GM18873 (cell line): ENCODE results near the gene SEC11A.
"Not testable (repeated sequence)": the region's sequence is repeated elsewhere in the genome, so short reads cannot be mapped to it uniquely, and the experiment has no call there.

Experiments used
- ATAC-seq: cut with Tn5 transposase; IDR thresholded peaks from one replicate; pipeline ENCODE4 v1.9.1; 2021; ENCODE audit warnings: mild to moderate bottlenecking, moderate library complexity, moderate number of reproducible peaks; ENCODE audit not compliant: unreplicated experiment, low FRiP score

The SEC11A gene

DNA sequence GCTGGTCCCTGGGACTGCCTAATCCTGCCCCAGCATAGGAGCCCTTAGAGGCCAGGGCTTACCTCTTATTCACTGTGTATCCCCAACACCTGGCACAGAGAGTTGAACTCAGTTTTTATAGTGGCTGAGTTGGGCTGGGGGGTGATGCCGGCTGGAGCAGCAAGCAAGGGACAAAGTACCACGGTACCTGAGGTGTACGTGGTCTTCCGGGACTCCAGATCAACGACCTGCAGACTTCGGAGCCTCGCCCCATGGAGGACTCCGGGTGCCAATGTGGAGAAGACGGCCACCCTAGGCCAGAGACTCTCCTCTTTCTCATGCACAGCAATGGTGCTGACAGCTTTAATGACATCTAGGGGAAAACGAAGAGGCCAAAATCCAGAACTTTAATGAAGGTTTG, 69.9 kb downstream of the SEC11A start:
- no peak for ATAC-seq

DNA sequence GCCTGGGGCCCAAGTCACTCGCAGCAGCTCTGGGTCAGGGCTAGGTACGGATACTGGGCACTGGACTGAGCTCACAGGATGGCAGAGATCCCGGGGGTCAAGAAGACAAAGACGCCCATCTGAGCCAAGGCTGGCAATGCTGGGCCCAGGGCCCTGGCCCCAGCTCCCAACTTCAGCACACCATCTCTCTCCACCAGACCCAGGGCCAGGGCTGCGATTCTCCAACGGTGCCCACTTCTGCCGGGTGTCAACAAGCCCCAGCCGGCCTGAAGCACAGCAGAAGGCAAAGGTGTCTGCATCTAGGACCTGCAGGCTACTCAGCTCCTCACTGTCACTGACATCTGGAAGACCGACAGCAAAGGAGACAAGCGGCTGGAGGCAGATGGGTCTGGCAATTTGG, 70.4 kb downstream of the SEC11A start:
- no peak for ATAC-seq

- ATAC-seq, result no peak
These were observed 72.1 kb downstream of the SEC11A start for GRCh38 chr15:84643838-84644237.

DNA sequence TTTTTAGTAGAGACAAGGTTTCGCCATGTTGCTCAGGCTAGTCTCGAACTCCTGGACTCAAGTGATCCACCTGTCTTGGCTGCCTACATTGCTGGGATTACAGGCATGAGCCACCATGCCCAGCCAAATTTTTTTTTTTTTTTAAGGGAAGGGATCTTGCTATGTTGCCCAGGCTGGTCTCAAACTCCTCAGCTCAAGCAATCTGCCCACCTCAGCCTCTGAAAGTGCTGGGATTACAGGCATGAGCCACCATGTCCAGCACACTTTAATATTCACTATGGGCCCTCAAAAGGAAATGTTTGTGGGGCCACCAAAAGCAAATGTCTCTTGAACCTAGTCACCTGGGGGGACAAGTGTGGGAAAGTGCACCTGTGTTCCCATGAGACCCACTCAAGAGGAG, 73.3 kb downstream of the SEC11A start:
- not testable (repeated sequence) for ATAC-seq

DNA sequence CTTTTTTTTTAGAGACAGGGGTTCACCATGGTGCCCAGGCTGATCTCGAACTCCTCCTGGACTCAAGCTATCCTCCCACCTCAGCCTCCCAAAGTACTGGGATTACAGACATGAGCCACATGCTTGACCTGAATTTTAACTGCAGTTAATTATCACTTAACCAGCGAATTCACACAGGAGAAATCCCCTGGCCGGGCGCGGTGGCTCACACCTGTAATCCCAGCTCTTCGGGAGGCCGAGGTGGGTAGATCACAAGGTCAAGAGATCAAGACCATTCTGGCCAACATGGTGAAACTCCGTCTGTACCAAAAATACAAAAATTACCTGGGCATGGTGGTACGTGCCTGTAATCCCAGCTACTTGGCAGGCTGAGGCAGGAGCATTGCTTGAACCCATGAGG, 74.1 kb downstream of the SEC11A start:
- ATAC-seq, result not testable (repeated sequence)

DNA sequence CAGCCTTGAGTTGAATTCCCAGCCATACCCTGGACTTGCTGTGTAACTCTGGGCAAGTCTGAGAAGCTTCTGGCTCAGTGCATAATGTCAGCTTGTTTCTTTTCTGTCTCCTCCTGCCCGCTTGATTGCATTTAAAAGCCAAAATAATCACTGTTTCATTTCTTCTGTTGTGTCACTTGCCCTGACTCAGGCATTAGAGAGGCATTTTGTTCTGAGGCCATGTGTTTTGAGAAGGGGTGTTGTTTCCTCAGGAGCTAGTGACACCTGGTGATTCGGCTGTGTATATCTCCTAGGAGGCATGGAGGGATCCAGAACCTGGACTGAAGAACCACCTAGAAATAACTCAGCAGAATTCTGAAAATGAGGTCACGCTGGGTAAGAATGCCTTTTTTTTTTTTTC, 77.8 kb downstream of the SEC11A start:
- ATAC-seq, result no peak

DNA sequence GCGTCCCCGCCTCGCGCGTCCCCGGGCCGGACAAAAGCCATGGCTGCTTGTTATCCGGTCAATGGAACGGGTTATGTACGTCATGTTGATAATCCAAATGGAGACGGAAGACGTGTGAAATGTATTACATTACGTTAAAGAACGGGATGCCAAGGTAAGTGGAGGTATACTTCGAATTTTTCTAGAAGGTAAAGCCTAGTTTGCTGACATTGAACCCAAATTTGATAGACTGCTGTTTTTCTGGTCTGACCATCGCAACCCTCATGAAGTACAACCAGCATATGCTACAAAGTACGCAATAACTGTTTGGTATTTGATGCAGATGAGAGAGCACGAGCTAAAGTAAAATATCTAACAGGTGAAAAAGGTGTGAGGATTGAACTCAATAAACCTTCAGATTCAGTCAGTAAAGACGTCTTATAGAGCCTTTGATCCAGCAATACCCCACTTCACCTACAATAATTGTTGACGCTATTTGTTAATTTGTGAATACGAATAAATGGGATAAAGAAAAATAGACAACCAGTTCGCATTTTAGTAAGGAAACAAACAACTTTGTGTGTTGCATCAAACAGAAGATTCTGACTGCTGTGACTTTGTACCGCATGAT, 81.6 kb downstream of the SEC11A start:
- no peak for ATAC-seq

DNA sequence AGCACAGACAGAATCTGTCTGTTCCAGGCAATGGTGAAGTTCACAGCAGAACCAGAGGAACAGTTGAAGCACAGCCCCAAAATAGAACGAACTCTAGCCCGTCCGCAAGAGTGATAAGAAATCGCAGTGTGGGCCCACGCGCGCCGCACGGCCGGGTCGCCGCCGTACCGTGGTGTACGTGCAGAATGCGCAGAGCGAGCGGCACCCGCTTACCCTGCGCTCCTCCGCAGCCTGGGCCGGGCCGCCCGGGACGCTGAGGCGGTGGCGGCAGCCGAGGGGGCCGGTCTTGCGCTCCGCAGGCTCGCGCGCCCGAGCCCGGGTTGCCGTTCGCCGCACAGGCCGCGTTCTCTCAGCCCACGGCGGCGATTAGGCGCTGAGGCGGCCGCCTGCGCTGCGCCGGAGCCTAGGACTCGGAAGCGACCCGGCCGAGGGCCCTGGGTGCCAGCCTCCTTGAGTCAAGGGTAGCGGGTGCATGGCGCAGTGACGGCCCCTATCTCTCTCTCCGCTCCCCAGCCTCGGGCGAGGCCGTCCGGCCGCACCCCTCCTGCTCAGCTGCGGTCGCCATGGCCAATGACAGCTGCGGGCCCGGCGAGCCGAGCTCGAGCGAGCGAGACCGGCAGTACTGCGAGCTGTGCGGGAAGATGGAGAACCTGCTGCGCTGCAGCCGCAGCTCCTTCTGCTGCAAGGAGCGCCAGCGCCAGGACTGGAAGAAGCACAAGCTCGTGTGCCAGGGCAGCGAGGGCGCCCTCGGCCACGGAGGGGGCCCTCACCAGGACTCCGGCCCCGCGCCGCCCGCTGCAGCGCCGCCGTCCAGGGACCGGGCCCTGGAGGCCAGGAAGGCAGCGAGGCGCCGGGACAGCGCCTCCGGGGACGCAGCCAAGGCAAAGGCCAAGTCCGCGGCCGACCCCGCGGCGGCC, 82.4 kb downstream of the SEC11A start:
- ATAC-seq, result peak; percentile 35

GRCh38 chr15:84631706-84632272, 84.2 kb downstream of the SEC11A start:
- ATAC-seq, result no peak

DNA sequence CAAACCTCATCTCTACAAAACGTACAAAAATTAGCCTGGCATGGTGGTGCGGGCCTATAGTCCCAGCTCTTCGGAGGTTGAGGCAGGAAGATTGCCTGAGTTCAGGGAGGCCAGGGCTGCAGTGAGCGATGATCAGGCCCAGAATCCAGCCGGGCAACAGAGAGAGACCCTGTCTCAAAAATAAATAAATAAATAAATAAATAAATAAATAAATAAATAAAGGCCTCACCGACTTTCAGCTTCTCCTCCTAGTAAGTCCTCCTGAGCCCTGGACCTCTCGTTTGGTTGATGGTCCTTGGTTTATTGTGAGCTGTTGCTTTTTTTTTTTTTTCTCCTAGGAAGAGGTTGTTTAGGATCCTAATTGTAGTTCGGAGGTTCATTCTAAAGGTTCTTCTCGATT, 86.9 kb downstream of the SEC11A start:
- ATAC-seq, result no peak

GRCh38 chr15:84625123-84625522, 90.8 kb downstream of the SEC11A start:
- ATAC-seq, result no peak

- ATAC-seq, result no peak
These were observed 91.6 kb downstream of the SEC11A start for GRCh38 chr15:84624359-84624758.

DNA sequence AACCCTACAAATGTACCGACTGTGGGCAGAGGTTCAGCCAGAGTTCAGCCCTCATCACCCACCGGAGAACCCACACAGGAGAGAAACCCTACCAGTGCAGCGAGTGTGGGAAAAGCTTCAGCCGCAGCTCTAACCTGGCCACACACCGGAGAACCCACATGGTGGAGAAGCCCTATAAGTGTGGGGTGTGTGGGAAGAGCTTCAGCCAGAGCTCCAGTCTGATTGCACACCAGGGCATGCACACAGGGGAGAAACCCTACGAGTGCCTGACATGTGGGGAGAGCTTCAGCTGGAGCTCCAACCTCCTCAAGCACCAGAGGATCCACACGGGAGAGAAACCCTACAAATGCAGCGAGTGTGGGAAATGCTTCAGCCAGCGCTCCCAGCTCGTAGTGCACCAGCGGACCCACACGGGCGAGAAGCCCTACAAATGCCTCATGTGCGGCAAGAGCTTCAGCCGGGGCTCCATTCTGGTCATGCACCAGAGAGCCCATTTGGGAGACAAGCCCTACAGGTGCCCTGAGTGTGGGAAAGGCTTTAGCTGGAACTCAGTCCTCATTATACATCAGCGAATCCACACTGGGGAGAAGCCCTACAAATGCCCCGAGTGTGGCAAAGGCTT, 94.5 kb downstream of the SEC11A start:
- no peak for ATAC-seq

- no peak for ATAC-seq
These were observed 95.3 kb downstream of the SEC11A start for GRCh38 chr15:84620626-84621025.
